HL-60 (cell line): ENCODE results near the gene P2RX2.

Source experiments
- DNase-seq, 2 experiments: peaks; one replicate each; pipeline ENCODE4 v3.0.0-alpha.2; 2010 to 2020; ENCODE audit warnings: low read depth in 1 of 2, low spot score in 1 of 2
- H3K27ac ChIP-seq: fragments of 250-450 bp; sonication (Bioruptor Pico); replicated peaks from 2 replicates; pipeline ENCODE4 v1.5.1; 2020; ENCODE audit warnings: mild to moderate bottlenecking, moderate library complexity
- H3K27me3 ChIP-seq: fragments of 250-450 bp; sonication (Bioruptor Pico); 2 replicates; pipeline ENCODE4 v1.5.1; 2021; ENCODE audit warnings: mild to moderate bottlenecking, moderate library complexity; ENCODE audit not compliant: insufficient read depth, poor library complexity, severe bottlenecking
- H3K4me3 ChIP-seq: replicated peaks from 2 replicates; pipeline ENCODE4 v1.5.1; 2011; ENCODE audit warnings: mild to moderate bottlenecking, control low read depth, low read length; ENCODE audit not compliant: insufficient read depth
- GABPA ChIP-seq: IDR thresholded peaks from 2 replicates; pipeline ENCODE4 v1.6.1; 2012; ENCODE audit warnings: low read depth
- POLR2AphosphoS5 ChIP-seq: IDR thresholded peaks from 2 replicates; pipeline ENCODE4 v1.6.1; 2012; ENCODE audit warnings: low read depth
- REST ChIP-seq: IDR thresholded peaks from 2 replicates; pipeline ENCODE4 v1.6.1; 2012; ENCODE audit warnings: low read depth; ENCODE audit not compliant: insufficient replicate concordance
- SPI1 ChIP-seq: IDR thresholded peaks from 2 replicates; pipeline ENCODE4 v1.6.1; 2012; ENCODE audit warnings: low read depth, mild to moderate bottlenecking, borderline replicate concordance
- TF ChIP-seq, protein P1 (sequence below): IDR thresholded peaks from one replicate; pipeline ENCODE4 v1.5.1; 2011; ENCODE audit warnings: low read length, control low read depth, inconsistent platforms; ENCODE audit not compliant: insufficient read depth

P2RX2 gene

DNA sequence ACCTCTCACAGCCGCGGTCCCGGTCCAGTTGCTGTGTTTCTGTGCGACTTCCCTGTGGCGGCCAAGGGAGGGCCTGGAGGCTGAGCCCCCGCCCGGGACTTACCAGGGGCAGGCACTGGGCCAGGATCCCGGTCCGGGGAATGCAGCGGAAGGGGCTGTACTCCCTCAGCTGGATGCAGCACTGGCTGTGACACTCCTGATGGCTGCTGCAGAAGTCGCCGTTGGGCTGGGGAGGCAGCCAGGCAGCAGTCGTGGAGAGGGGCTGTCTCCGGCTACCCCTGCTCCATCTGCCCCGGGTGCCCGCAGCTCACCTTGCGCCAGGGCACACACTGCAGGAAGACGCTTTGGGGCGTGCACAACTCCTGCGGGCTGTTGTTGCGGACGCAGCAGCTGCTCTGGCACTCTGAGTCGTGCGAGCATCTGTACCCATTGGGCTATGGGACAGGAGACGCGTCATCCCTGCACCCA lies 14.4 kb upstream of the P2RX2 start:
- Histone ChIP-seq H3K27ac (no peak overlapping the region), H3K27me3 (peaks cover 64% of the 10 kb centered on the region), H3K4me3 (no peak overlapping the region)
- TF ChIP-seq, protein P1, sequence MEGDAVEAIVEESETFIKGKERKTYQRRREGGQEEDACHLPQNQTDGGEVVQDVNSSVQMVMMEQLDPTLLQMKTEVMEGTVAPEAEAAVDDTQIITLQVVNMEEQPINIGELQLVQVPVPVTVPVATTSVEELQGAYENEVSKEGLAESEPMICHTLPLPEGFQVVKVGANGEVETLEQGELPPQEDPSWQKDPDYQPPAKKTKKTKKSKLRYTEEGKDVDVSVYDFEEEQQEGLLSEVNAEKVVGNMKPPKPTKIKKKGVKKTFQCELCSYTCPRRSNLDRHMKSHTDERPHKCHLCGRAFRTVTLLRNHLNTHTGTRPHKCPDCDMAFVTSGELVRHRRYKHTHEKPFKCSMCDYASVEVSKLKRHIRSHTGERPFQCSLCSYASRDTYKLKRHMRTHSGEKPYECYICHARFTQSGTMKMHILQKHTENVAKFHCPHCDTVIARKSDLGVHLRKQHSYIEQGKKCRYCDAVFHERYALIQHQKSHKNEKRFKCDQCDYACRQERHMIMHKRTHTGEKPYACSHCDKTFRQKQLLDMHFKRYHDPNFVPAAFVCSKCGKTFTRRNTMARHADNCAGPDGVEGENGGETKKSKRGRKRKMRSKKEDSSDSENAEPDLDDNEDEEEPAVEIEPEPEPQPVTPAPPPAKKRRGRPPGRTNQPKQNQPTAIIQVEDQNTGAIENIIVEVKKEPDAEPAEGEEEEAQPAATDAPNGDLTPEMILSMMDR = no peak
- TF ChIP-seq SPI1 (no peak), GABPA (no peak), POLR2AphosphoS5 (no peak), REST (no peak)
- DNase-seq = no peak

GRCh38 chr12:132604668-132605441 lies 13.7 kb upstream of the P2RX2 start:
- Histone ChIP-seq H3K27ac (no peak overlapping the region), H3K4me3 (no peak overlapping the region), H3K27me3 (peaks cover 66% of the 10 kb centered on the region)
- no peak for TF ChIP-seq SPI1
- no peak for TF ChIP-seq REST
- TF ChIP-seq GABPA = no peak
- TF ChIP-seq, protein P1 = no peak
- no peak for TF ChIP-seq POLR2AphosphoS5
- no peak for DNase-seq

DNA sequence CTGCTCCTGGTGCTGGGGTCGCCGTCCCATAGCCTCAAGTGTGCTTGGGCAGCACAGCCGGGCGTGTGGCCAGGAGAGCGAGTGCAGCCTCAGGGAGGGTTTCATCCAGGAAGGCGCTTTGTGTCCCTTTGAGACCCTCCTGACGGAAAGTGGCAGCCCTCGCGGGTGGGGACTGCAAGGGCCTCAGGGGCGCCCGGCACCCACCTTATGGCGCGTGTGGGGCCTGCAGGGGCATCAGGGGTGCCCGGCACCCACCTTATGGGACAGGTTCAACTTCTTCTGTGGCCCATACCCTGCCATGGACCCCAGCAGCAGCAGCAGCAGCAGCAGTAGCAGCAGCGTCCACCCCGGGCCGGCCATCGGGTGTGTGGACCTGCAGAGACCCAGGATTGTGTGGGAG lies 12.7 kb upstream of the P2RX2 start:
- Histone ChIP-seq H3K4me3 (no peak overlapping the region), H3K27me3 (peaks cover 72% of the 10 kb centered on the region), H3K27ac (no peak overlapping the region)
- DNase-seq = no peak
- TF ChIP-seq SPI1 (no peak), POLR2AphosphoS5 (no peak), GABPA (no peak), REST (no peak)
- TF ChIP-seq, protein P1 = no peak
